Effector memory CD8-positive, alpha-beta T cell (primary cell): ENCODE data around the gene GBE1.

ENCODE experiments used
- ATAC-seq: fragments of 150-1000 bp; cut with Tn5 transposase; replicated peaks from 2 replicates; pipeline ENCODE4 v1.10.0; 2021; ENCODE audit warnings: mild to moderate bottlenecking, moderate library complexity
- DNase-seq, 3 experiments: peaks; one replicate each; pipeline ENCODE4 v3.0.0; 2021
- H3K27ac Mint-ChIP-seq, 2 donors: one replicate each; pipeline ENCODE4 v1.8.0; 2022; ENCODE audit warnings: mild to moderate bottlenecking in 2 of 2, mixed read lengths in 2 of 2, moderate library complexity in 2 of 2
- H3K27me3 Mint-ChIP-seq, 2 donors: one replicate each; pipeline ENCODE4 v1.8.0; 2022; ENCODE audit warnings: mixed read lengths in 2 of 2
- H3K36me3 Mint-ChIP-seq: one replicate; pipeline ENCODE4 v1.8.0; 2022; ENCODE audit warnings: mild to moderate bottlenecking, moderate library complexity, mixed read lengths; ENCODE audit not compliant: insufficient read depth
- H3K4me1 Mint-ChIP-seq, 2 donors: one replicate each; pipeline ENCODE4 v1.8.0; 2022; ENCODE audit warnings: low read depth in 2 of 2, mixed read lengths in 2 of 2
- H3K4me3 Mint-ChIP-seq, 2 donors: one replicate each; pipeline ENCODE4 v1.8.0; 2022; ENCODE audit warnings: mild to moderate bottlenecking in 2 of 2, mixed read lengths in 2 of 2, moderate library complexity in 2 of 2
- H3K9me3 Mint-ChIP-seq, 2 donors: one replicate each; pipeline ENCODE4 v1.8.0; 2022; ENCODE audit warnings: mixed read lengths in 2 of 2

GBE1 gene

GRCh38 chr3:81743096-81744025, 18.1 kb downstream of the GBE1 start:
- no peak overlapping the region for H3K4me3 Mint-ChIP-seq
- ATAC-seq (no peak), DNase-seq (no peak)
- H3K36me3 Mint-ChIP-seq: no peaks in the 10 kb centered on the region
- H3K27ac Mint-ChIP-seq: no peak overlapping the region
- H3K27me3 Mint-ChIP-seq: no peaks in the 10 kb centered on the region
- no peaks in the 10 kb centered on the region for H3K9me3 Mint-ChIP-seq
- H3K4me1 Mint-ChIP-seq: peaks cover 6 to 9% of the 10 kb centered on the region in 2 donors

GRCh38 chr3:81742581-81742980, 18.9 kb downstream of the GBE1 start:
- Mint-ChIP-seq H3K27me3 (no peaks in the 10 kb centered on the region), H3K36me3 (no peaks in the 10 kb centered on the region), H3K9me3 (no peaks in the 10 kb centered on the region), H3K4me3 (no peak overlapping the region), H3K27ac (no peak overlapping the region), H3K4me1 (peaks cover 4 to 5% of the 10 kb centered on the region in 2 donors)
- ATAC-seq (no peak), DNase-seq (no peak)

- Mint-ChIP-seq H3K27ac (no peak overlapping the region), H3K27me3 (no peaks in the 10 kb centered on the region), H3K4me1 (peaks cover 2 to 5% of the 10 kb centered on the region in 2 donors), H3K4me3 (no peak overlapping the region), H3K9me3 (no peaks in the 10 kb centered on the region), H3K36me3 (no peaks in the 10 kb centered on the region)
- no peak for DNase-seq
- no peak for ATAC-seq
Observed at GRCh38 chr3:81741216-81741615, 20.2 kb downstream of the GBE1 start.

- H3K27me3 Mint-ChIP-seq: no peaks in the 10 kb centered on the region
- no peak overlapping the region for H3K27ac Mint-ChIP-seq
- H3K36me3 Mint-ChIP-seq: no peaks in the 10 kb centered on the region
- DNase-seq (no peak), ATAC-seq (no peak)
- H3K4me3 Mint-ChIP-seq: no peak overlapping the region
- peaks cover 2 to 5% of the 10 kb centered on the region in 2 donors for H3K4me1 Mint-ChIP-seq
- no peaks in the 10 kb centered on the region for H3K9me3 Mint-ChIP-seq
Observed at GRCh38 chr3:81740731-81741130, 20.7 kb downstream of the GBE1 start.

- no peak for ATAC-seq
- H3K4me1 Mint-ChIP-seq: peaks cover 0 to 15% of the 10 kb centered on the region in 2 donors
- H3K27ac Mint-ChIP-seq: no peak overlapping the region
- no peaks in the 10 kb centered on the region for H3K36me3 Mint-ChIP-seq
- H3K4me3 Mint-ChIP-seq: no peak overlapping the region
- H3K27me3 Mint-ChIP-seq: no peaks in the 10 kb centered on the region
- no peaks in the 10 kb centered on the region for H3K9me3 Mint-ChIP-seq
- no peak for DNase-seq
Observed at GRCh38 chr3:81735334-81735733, 26.1 kb downstream of the GBE1 start.

GRCh38 chr3:81734742-81735141, 26.7 kb downstream of the GBE1 start:
- H3K4me3 Mint-ChIP-seq: no peak overlapping the region
- peaks cover 0 to 15% of the 10 kb centered on the region in 2 donors for H3K4me1 Mint-ChIP-seq
- no peak for DNase-seq
- no peak for ATAC-seq
- H3K9me3 Mint-ChIP-seq: no peaks in the 10 kb centered on the region
- no peak overlapping the region for H3K27ac Mint-ChIP-seq
- H3K36me3 Mint-ChIP-seq: no peaks in the 10 kb centered on the region
- no peaks in the 10 kb centered on the region for H3K27me3 Mint-ChIP-seq

GRCh38 chr3:81732642-81733041, 28.8 kb downstream of the GBE1 start:
- Mint-ChIP-seq H3K4me1 (peaks cover 0 to 15% of the 10 kb centered on the region in 2 donors), H3K4me3 (no peak overlapping the region), H3K27me3 (no peaks in the 10 kb centered on the region), H3K27ac (peak overlapping the region in 1 of 2 donors; percentile 6), H3K9me3 (no peaks in the 10 kb centered on the region), H3K36me3 (no peaks in the 10 kb centered on the region)
- ATAC-seq (no peak), DNase-seq (no peak)

GRCh38 chr3:81728766-81729544, 32.5 kb downstream of the GBE1 start:
- H3K4me3 Mint-ChIP-seq: no peak overlapping the region
- no peaks in the 10 kb centered on the region for H3K27me3 Mint-ChIP-seq
- no peak for DNase-seq
- peaks cover 0 to 15% of the 10 kb centered on the region in 2 donors for H3K4me1 Mint-ChIP-seq
- no peaks in the 10 kb centered on the region for H3K9me3 Mint-ChIP-seq
- H3K27ac Mint-ChIP-seq: peak overlapping the region in 1 of 2 donors; percentile 42
- no peaks in the 10 kb centered on the region for H3K36me3 Mint-ChIP-seq
- no peak for ATAC-seq

- H3K4me3 Mint-ChIP-seq: no peak overlapping the region
- DNase-seq: no peak
- no peak for ATAC-seq
- H3K27ac Mint-ChIP-seq: no peak overlapping the region
- no peaks in the 10 kb centered on the region for H3K27me3 Mint-ChIP-seq
- no peaks in the 10 kb centered on the region for H3K36me3 Mint-ChIP-seq
- peaks cover 2 to 4% of the 10 kb centered on the region in 2 donors for H3K4me1 Mint-ChIP-seq
- H3K9me3 Mint-ChIP-seq: no peaks in the 10 kb centered on the region
Observed at GRCh38 chr3:81726735-81727134, 34.7 kb downstream of the GBE1 start.

GRCh38 chr3:81726132-81726531, 35.3 kb downstream of the GBE1 start:
- H3K4me3 Mint-ChIP-seq: no peak overlapping the region
- ATAC-seq: no peak
- H3K27ac Mint-ChIP-seq: peak overlapping the region in 1 of 2 donors; percentile 17
- no peaks in the 10 kb centered on the region for H3K36me3 Mint-ChIP-seq
- no peaks in the 10 kb centered on the region for H3K9me3 Mint-ChIP-seq
- H3K27me3 Mint-ChIP-seq: no peaks in the 10 kb centered on the region
- peaks cover 2 to 4% of the 10 kb centered on the region in 2 donors for H3K4me1 Mint-ChIP-seq
- no peak for DNase-seq

- Mint-ChIP-seq H3K27me3 (no peaks in the 10 kb centered on the region), H3K27ac (no peak overlapping the region), H3K4me1 (peaks cover 2 to 4% of the 10 kb centered on the region in 2 donors), H3K36me3 (no peaks in the 10 kb centered on the region), H3K4me3 (no peak overlapping the region), H3K9me3 (no peaks in the 10 kb centered on the region)
- DNase-seq (no peak), ATAC-seq (no peak)
Observed at GRCh38 chr3:81723732-81724313, 37.6 kb downstream of the GBE1 start.

- Mint-ChIP-seq H3K27me3 (no peaks in the 10 kb centered on the region), H3K4me1 (no peaks in the 10 kb centered on the region), H3K4me3 (no peak overlapping the region)
Observed at GRCh38 chr3:81718311-81718710, 43.1 kb downstream of the GBE1 start.

GRCh38 chr3:81716870-81717509, 44.5 kb downstream of the GBE1 start:
- H3K36me3 Mint-ChIP-seq: no peaks in the 10 kb centered on the region
- no peaks in the 10 kb centered on the region for H3K9me3 Mint-ChIP-seq
- DNase-seq (no peak), ATAC-seq (no peak)
- no peak overlapping the region for H3K27ac Mint-ChIP-seq
- no peaks in the 10 kb centered on the region for H3K27me3 Mint-ChIP-seq
- no peak overlapping the region for H3K4me3 Mint-ChIP-seq
- no peaks in the 10 kb centered on the region for H3K4me1 Mint-ChIP-seq

More at GRCh38 chr3:81718311-81718710, 43.1 kb downstream of the GBE1 start:
- Mint-ChIP-seq H3K36me3 (no peaks in the 10 kb centered on the region), H3K9me3 (no peaks in the 10 kb centered on the region), H3K27ac (no peak overlapping the region)
- DNase-seq: no peak
- ATAC-seq: no peak
